Measurements from ENCODE around the gene ZNF808.
A peak's percentile ranks its signal among the peaks of the same experiment; 100 is the strongest.
"Not testable (repeated sequence)": the region's sequence is repeated elsewhere in the genome, so short reads cannot be mapped to it uniquely, and the experiment has no call there.

Gene ZNF808

DNA sequence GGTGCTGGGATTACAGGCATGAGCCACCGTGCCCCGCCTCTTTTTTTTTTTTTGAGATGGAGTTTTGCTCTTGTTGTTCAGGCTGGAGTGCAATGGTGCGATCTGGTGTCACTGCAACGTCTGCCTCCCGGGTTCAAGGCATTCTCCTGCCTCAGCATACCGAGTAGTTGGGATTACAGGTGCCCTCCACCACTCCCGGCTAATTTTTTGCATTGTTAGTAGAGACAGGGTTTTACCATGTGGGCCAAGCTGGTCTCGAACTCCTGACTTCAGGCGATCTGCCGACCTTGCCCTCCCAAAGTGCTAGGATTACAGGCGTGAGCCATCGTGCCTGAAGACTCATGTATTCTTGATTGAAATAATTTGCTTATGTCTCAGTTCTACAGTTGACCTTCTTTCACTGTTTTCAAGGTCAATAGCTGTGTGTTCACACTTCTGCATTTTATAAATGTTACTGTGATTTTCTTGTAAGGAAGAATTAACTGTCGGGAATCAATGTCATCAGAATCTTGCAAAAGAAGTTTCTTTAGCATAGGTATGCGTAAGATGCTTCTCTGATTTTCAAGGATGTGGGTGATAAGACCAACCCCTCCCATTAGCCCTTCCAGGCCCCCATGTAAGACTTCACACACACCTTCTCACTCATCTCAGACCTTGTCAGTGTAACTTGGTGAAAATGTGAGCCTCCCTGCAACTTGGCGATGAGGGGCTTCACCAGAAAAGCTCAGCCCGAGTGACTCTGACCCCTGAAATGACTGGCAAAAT, 29.9 kb downstream of the ZNF808 start:
- TF ChIP-seq, protein P1, sequence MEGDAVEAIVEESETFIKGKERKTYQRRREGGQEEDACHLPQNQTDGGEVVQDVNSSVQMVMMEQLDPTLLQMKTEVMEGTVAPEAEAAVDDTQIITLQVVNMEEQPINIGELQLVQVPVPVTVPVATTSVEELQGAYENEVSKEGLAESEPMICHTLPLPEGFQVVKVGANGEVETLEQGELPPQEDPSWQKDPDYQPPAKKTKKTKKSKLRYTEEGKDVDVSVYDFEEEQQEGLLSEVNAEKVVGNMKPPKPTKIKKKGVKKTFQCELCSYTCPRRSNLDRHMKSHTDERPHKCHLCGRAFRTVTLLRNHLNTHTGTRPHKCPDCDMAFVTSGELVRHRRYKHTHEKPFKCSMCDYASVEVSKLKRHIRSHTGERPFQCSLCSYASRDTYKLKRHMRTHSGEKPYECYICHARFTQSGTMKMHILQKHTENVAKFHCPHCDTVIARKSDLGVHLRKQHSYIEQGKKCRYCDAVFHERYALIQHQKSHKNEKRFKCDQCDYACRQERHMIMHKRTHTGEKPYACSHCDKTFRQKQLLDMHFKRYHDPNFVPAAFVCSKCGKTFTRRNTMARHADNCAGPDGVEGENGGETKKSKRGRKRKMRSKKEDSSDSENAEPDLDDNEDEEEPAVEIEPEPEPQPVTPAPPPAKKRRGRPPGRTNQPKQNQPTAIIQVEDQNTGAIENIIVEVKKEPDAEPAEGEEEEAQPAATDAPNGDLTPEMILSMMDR (IDR thresholded peaks at IDR 0.05; ENCODE audit: insufficient read depth, low read length, missing control alignments) = no peak
- DNase-seq (ENCODE audit: low read depth, low spot score) = no peak
- POLR2A ChIA-PET = no interaction called here
- CTCF ChIA-PET = no interaction called here
- no peak overlapping the region for H3K4me3 ChIP-seq (ENCODE audit: low read depth, low read length)

DNA sequence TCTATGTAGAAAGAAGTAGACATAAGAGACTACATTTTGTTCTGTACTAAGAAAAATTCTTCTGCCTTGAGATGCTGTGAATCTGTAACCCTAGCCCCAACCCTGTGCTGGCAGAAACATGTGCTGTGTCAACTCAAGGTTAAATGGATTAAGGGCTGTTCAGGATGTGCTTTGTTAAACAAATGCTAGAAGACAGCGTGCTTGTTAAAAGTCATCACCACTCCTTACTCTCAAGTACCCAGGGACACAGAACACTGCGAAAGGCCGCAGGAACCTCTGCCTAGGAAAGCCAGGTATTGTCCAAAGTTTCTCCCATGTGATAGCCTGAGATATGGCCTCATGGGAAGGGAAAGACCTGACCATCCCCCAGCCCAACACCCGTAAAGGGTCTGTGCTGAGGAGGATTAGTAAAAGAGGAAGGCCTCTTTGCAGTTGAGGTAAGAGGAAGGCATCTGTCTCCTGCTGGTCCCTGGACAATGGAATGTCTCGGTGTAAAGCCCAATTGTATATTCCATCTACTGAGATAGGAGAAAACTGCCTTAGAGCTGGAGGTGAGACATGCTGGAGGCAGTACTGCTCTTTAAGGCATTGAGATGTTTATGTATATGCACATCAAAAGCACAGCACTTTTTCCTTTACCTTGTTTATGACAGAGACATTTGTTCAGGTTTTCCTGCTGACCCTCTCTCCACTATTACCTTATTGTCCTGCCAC, 31.4 kb downstream of the ZNF808 start:
- DNase-seq (ENCODE audit: low read depth, low spot score); CTCF ChIA-PET; H3K4me3 ChIP-seq (ENCODE audit: low read depth, low read length); POLR2A ChIA-PET: not testable (repeated sequence)

DNA sequence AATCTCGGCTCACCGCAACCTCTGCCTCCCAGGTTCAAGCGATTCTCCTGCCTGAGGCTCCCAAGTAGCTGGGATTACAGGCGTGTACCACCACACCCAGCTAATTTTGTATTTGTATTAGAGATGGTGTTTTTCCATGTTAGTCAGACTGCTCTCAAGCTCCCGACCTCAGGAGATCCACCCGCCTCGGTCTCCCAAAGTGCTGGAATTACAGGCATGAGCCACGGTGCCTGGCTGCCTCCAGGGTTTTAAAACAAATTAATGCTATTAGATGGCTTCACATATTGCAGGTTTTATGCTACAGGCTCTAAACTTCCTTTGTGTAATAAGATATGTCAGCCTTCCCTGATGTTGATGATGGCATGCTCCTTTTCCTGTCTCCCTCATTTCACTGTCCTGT, 34.1 kb downstream of the ZNF808 start:
- CTCF ChIA-PET = interaction anchor here (0.9 kb wide), 1 partner anchor 26 kb away, joined by 3 read pairs; no protein-coding TSS in a partner anchor
- POLR2A ChIA-PET; DNase-seq (ENCODE audit: low read depth, low spot score); H3K4me3 ChIP-seq (ENCODE audit: low read depth, low read length): not testable (repeated sequence)

DNA sequence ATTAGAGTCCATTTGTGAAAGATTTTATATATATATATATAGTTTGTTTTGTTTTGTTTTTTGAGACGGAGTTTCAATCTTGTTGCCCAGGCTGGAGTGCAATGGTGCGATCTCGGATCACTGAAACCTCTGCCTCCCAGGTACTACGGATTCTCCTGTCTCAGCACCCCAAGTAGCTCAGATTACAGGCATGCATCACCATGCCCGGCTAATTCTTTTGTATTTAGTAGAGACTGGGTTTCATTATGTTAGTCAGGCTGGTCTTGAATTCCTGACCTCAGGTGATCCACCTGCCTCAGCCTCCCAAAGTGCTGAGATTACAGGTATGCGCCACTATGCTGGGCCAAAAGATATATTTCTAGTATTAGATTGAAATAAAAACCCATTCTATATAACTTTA, 38.7 kb downstream of the ZNF808 start:
- no peak for DNase-seq (ENCODE audit: low read depth, low spot score)
- TF ChIP-seq, protein P1 (IDR thresholded peaks at IDR 0.05; ENCODE audit: insufficient read depth, low read length, missing control alignments) = no peak
- no peak overlapping the region for H3K4me3 ChIP-seq (ENCODE audit: low read depth, low read length)
- ChIA-PET CTCF (interaction anchor here (1.3 kb wide), 1 partner anchor 428 kb away, joined by 3 read pairs; no protein-coding TSS in a partner anchor), POLR2A (no interaction called here)

DNA sequence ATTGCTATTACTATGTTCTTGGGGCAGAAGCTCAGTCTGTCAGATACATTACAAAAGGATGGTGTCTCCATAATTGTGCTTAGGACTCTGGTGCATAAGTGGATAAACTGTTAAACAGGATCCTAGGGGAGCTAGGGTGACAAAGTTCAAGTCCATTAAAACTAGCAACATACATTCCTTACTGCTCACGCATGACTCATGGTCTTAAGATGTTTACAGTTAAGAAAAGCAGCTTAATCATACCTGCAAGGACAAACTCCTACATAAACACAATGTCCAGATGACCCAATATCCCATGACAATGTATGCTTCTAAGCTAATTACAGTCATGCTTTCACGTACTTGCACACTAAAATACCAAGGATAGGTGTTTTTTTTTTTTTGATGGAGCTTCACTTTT, 39.1 kb downstream of the ZNF808 start:
- DNase-seq (ENCODE audit: low read depth, low spot score) = no peak
- TF ChIP-seq, protein P1 (IDR thresholded peaks at IDR 0.05; ENCODE audit: insufficient read depth, low read length, missing control alignments) = no peak
- H3K4me3 ChIP-seq (ENCODE audit: low read depth, low read length) = no peak overlapping the region
- POLR2A ChIA-PET = no interaction called here
- CTCF ChIA-PET = interaction anchor here (1.3 kb wide), 1 partner anchor 428 kb away, joined by 3 read pairs; no protein-coding TSS in a partner anchor

DNA sequence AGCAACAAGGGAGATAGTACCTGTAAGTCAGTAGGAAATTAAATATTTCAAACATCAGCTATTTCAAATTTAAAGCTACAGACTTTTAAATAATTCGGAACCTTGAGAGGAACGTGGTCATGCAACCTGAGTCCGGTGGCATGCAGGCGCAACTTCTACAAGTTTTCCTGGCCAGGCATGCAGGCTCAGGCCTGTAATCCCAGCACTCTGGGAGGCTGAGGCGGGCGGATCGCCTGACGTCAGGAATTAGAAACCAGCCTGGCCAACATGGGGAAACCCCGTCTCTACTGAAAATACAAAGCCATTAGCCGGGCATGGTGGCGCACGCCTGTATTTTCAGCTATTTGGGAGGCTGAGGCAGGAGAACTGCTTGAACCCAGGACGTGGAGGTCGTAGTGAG, 40.5 kb downstream of the ZNF808 start:
- TF ChIP-seq, protein P1 (IDR thresholded peaks at IDR 0.05; ENCODE audit: insufficient read depth, low read length, missing control alignments) = no peak
- ChIA-PET CTCF (no interaction called here), POLR2A (no interaction called here)
- DNase-seq (ENCODE audit: low read depth, low spot score) = no peak
- no peak overlapping the region for H3K4me3 ChIP-seq (ENCODE audit: low read depth, low read length)

DNA sequence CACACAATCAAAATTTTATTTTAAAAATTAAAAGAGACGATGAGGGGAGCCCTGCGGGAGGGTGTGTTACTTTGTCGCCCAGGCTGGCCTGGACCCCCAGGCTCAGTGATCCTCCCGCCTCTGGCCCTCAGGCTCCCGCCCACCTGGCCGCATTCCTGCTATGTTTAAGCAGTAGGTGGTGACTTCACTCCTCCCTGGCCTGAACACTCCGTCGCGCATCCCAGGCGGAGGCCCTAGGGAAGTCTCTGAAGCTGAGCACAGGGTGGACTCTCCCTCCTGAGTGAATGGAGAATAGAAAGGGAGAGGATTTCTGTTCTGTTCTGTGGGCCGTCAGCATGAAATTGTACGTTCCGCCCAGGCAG, 42.2 kb downstream of the ZNF808 start:
- H3K4me3 ChIP-seq (ENCODE audit: low read depth, low read length) = peak overlapping the region; percentile 83
- CTCF ChIA-PET; POLR2A ChIA-PET; DNase-seq (ENCODE audit: low read depth, low spot score): not testable (repeated sequence)

Measured in AG04449 (cell line).